ENCODE measurements around the gene CEP97. TPM values are rescaled to one million over a fixed set of nuclear protein-coding genes. Genes with fewer than 3 reads are reported as not detected.
"Not testable (repeated sequence)": the region's sequence is repeated elsewhere in the genome, so short reads cannot be mapped to it uniquely, and the experiment has no call there.

The CEP97 gene
- total RNA-seq, 1 donor from 2014 or later, result 7.2 TPM

DNA sequence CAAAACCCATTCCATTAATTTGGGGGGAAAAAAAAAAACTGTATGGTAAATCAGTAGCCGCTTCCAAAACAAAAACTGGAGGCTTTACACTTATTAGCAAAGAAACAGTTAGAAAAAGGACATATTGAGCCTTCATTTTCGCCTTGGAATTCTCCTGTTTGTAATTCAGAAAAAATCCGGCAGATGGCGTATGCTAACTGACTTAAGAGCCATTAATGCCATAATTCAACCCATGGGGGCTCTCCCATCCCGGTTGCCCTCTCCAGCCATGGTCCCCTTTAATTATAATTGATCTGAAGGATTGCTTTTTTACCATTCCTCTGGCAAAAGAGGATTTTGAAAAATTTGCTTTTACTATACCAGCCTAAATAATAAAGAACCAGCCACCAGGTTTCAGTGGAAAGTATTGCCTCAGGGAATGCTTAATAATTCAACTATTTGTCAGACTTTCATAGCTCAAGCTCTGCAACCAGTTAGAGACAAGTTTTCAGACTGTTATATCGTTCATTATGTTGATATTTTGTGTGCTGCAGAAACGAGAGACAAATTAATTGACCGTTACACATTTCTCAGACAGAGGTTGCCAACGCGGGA is 28.5 kb upstream of the CEP97 start:
- no peak overlapping the region for H3K27ac Mint-ChIP-seq (ENCODE audit: unreplicated experiment)
- TF ChIP-seq, protein P1, sequence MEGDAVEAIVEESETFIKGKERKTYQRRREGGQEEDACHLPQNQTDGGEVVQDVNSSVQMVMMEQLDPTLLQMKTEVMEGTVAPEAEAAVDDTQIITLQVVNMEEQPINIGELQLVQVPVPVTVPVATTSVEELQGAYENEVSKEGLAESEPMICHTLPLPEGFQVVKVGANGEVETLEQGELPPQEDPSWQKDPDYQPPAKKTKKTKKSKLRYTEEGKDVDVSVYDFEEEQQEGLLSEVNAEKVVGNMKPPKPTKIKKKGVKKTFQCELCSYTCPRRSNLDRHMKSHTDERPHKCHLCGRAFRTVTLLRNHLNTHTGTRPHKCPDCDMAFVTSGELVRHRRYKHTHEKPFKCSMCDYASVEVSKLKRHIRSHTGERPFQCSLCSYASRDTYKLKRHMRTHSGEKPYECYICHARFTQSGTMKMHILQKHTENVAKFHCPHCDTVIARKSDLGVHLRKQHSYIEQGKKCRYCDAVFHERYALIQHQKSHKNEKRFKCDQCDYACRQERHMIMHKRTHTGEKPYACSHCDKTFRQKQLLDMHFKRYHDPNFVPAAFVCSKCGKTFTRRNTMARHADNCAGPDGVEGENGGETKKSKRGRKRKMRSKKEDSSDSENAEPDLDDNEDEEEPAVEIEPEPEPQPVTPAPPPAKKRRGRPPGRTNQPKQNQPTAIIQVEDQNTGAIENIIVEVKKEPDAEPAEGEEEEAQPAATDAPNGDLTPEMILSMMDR (IDR thresholded peaks at IDR 0.05; ENCODE audit: unreplicated experiment), result peak; percentile 91
- peak; percentile 52 for DNase-seq (ENCODE audit: low spot score)
- H3K9me3 Mint-ChIP-seq (ENCODE audit: unreplicated experiment), result no peaks in the 10 kb centered on the region
- H3K4me1 Mint-ChIP-seq (ENCODE audit: unreplicated experiment), result no peaks in the 10 kb centered on the region
- no peak overlapping the region for H3K4me3 Mint-ChIP-seq (ENCODE audit: unreplicated experiment)
- no peaks in the 10 kb centered on the region for H3K36me3 Mint-ChIP-seq (ENCODE audit: low read depth, unreplicated experiment)
- no peaks in the 10 kb centered on the region for H3K27me3 Mint-ChIP-seq (ENCODE audit: unreplicated experiment)

DNA sequence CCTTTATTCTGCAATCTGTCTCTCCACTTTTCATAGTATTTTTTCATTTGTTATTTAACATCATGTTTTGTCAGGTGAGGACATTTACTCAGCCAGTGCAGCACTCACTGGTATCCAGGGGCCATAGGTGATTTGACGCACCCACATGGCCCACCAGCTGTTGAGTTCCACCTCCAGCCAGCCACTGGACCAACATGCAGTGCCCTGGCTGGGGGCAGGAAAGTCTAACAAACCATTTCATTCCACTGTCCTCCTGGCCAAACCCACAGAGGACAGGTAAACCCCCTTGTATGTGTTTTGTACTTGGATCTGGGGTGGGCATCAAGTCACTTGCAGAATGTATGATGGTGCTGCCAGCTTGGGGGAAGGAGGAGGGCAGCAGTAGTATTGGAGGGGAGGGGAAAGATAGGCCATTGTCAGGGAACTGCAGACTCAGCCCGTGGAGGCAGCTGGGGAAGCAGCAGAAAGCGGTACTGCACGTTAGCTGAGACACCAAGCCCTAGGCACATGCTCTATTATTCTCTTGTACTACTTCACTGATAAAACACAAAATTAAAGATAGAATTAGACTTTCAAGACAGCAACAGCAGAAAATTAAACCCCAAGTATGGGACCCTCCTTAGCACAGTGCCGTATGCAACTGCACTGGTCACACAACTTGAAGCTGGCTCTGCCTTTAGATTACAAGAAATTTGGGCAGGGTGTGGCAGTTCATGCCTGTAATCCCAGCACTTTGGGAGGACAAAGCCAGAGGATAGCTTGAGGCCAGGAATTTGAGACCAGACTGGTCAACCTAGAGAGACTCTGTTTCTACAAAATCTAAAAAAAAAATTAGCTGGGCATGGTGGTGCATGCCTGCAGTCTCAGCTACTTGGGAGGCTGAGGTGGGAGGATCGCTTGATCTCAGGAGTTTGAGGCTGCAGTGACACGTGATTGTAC is 22.4 kb upstream of the CEP97 start:
- no peaks in the 10 kb centered on the region for H3K4me1 Mint-ChIP-seq (ENCODE audit: unreplicated experiment)
- no peak overlapping the region for H3K27ac Mint-ChIP-seq (ENCODE audit: unreplicated experiment)
- no peaks in the 10 kb centered on the region for H3K36me3 Mint-ChIP-seq (ENCODE audit: low read depth, unreplicated experiment)
- H3K9me3 Mint-ChIP-seq (ENCODE audit: unreplicated experiment), result no peaks in the 10 kb centered on the region
- no peaks in the 10 kb centered on the region for H3K27me3 Mint-ChIP-seq (ENCODE audit: unreplicated experiment)
- TF ChIP-seq, protein P1 (IDR thresholded peaks at IDR 0.05; ENCODE audit: unreplicated experiment), result no peak
- H3K4me3 Mint-ChIP-seq (ENCODE audit: unreplicated experiment), result no peak overlapping the region
- no peak for DNase-seq (ENCODE audit: low spot score)

DNA sequence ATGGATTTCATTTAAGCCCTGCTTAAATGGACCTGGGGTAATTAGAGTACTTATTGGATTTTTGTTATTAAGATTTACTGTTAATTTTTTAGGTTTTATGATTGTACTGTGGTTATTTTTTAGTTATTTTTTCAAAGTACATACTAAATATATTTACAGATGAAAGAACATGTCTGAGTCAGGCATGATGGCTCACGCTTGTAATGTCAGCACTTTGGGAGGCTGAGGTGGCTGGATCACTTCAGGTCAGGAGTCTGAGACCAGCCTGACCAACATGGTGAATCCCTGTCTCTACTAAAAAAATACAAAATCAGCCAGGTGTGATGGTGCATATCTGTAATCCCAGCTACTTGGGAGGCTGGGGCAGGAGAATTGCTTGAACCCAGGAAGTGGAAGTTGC is 21.7 kb upstream of the CEP97 start:
- Mint-ChIP-seq H3K36me3 (ENCODE audit: low read depth, unreplicated experiment) (no peaks in the 10 kb centered on the region), H3K4me1 (ENCODE audit: unreplicated experiment) (no peaks in the 10 kb centered on the region)
- TF ChIP-seq, protein P1 (IDR thresholded peaks at IDR 0.05; ENCODE audit: unreplicated experiment), result no peak

DNA sequence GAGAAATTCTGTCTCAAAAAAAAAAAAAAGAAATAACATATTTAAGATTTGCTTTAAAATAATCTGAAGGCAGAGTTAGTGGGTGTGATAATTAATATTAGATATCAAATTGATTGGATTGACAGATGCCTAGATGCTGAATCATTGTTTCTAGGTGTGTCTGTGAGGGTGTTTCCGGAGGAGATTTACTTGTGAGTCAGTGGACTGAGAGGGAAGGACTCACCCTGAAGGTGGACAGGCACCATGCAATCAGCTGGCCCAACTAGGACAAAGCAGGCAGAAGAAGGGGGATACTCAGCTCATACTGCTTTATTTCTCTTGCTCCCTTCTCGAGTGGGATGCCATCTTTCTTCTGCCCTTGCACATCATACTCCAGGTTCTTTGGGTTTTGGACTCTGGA is 21.2 kb upstream of the CEP97 start:
- Mint-ChIP-seq H3K4me3 (ENCODE audit: unreplicated experiment) (no peak overlapping the region), H3K27me3 (ENCODE audit: unreplicated experiment) (no peaks in the 10 kb centered on the region), H3K9me3 (ENCODE audit: unreplicated experiment) (no peaks in the 10 kb centered on the region), H3K36me3 (ENCODE audit: low read depth, unreplicated experiment) (no peaks in the 10 kb centered on the region), H3K4me1 (ENCODE audit: unreplicated experiment) (no peaks in the 10 kb centered on the region), H3K27ac (ENCODE audit: unreplicated experiment) (no peak overlapping the region)
- DNase-seq (ENCODE audit: low spot score), result no peak
- TF ChIP-seq, protein P1 (IDR thresholded peaks at IDR 0.05; ENCODE audit: unreplicated experiment), result no peak

More for the DNA sequence above, 21.7 kb upstream of the CEP97 start:
- no peak for DNase-seq (ENCODE audit: low spot score)
- no peak overlapping the region for H3K27ac Mint-ChIP-seq (ENCODE audit: unreplicated experiment)
- no peak overlapping the region for H3K4me3 Mint-ChIP-seq (ENCODE audit: unreplicated experiment)
- no peaks in the 10 kb centered on the region for H3K9me3 Mint-ChIP-seq (ENCODE audit: unreplicated experiment)
- H3K27me3 Mint-ChIP-seq (ENCODE audit: unreplicated experiment), result no peaks in the 10 kb centered on the region

DNA sequence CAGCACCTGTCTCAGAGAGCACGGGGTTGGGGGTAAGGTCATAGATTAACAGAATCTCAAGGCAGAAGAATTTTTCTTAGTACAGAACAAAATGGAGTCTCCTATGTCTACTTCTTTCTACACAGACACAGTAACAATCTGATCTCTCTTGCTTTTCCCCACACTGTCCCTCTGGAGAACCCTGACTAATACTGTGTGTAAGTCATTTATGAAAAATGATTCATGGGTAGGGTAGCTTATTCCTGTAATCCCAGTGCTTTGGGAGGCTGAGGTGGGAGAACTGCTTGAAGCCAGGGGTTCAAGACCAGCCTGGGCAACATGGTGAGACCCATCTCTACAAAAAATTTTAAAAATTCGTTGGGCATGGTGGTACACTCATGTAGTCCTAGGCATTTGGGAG is 19.8 kb upstream of the CEP97 start:
- not testable (repeated sequence) for H3K9me3 Mint-ChIP-seq (ENCODE audit: unreplicated experiment); H3K27ac Mint-ChIP-seq (ENCODE audit: unreplicated experiment); H3K4me1 Mint-ChIP-seq (ENCODE audit: unreplicated experiment); H3K27me3 Mint-ChIP-seq (ENCODE audit: unreplicated experiment); H3K36me3 Mint-ChIP-seq (ENCODE audit: low read depth, unreplicated experiment); DNase-seq (ENCODE audit: low spot score); H3K4me3 Mint-ChIP-seq (ENCODE audit: unreplicated experiment)

All from endothelial cell (in vitro differentiated cells).